ENCODE data around the gene TSPAN16.
A peak's percentile ranks its signal among the peaks of the same experiment; 100 is the strongest.

TSPAN16 gene

DNA sequence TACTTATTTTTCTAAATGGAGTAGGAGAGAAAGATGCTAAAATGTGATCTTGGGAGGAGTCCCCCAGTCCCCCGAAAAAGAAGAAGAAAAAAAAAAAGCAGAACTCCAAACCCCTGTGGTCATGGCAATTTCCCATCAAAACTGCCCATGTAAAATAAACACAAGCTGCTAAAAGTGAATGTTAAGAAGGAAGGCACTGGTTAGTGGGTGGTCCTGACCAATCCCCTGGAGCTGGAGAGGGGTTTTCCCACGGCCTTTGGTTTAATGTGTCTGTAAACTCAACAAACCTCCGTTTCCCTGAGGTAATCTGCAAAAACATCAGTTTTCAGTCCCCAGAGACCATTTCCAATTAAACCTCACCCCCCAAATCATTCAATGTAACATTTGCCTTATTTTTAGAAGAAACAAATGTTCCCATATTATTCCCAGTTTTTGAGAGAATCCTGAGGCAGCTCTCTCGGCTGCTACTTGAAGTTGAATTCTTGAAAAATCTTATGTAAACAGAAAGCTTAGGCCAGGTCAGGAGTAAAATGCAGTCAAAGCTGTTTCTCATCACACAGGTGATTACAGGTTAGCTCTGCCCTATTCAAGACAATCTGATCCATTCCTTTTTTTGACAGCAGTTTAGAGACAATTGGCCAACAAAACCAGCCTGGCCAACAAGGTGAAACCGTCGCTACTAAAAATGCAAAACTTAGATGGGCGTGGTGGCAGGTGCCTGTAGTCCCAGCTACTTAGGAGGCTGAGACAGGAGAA lies 26.5 kb downstream of the TSPAN16 start:
- Histone ChIP-seq H2BK12ac (ENCODE audit: low read length in 2 of 2) (peak overlapping the region; percentile 52 to 60), H3K4me1 (ENCODE audit: control insufficient read depth, insufficient read depth, low read depth, low read length) (peaks cover 16% of the 10 kb centered on the region), H3K4me2 (ENCODE audit: low read length, poor library complexity, severe bottlenecking) (no peak overlapping the region), H2AK5ac (ENCODE audit: low read length, severe bottlenecking) (no peak overlapping the region), H3K23ac (ENCODE audit: low read length in 2 of 2) (no peak overlapping the region), H3K4me3 (ENCODE audit: insufficient read depth in 1 of 2, low read depth in 1 of 2, low read length in 2 of 2) (no peak overlapping the region), H3K4ac (ENCODE audit: low read depth in 1 of 2, low read length in 2 of 2) (peak overlapping the region in 1 of 2 experiments; percentile 60), H2BK120ac (ENCODE audit: low read depth, low read length) (no peak overlapping the region), H4K91ac (ENCODE audit: low read length) (no peak overlapping the region), H2BK5ac (ENCODE audit: low read depth, low read length, poor library complexity, severe bottlenecking) (no peak overlapping the region), H3K79me1 (replicated peaks; ENCODE audit: low read length, poor library complexity, severe bottlenecking) (no peaks in the 10 kb centered on the region), H3K27me3 (ENCODE audit: control insufficient read depth in 1 of 2, insufficient read depth in 1 of 2, low read length in 2 of 2) (no peaks in the 10 kb centered on the region), H2AFZ (ENCODE audit: low read depth, low read length) (no peak overlapping the region), H3K9me3 (ENCODE audit: control insufficient read depth, low read length) (no peaks in the 10 kb centered on the region), H3K9ac (ENCODE audit: low read length) (no peak overlapping the region), H2BK15ac (ENCODE audit: low read depth, poor library complexity, severe bottlenecking) (peak overlapping the region; percentile 61), H3K36me3 (ENCODE audit: control insufficient read depth in 1 of 2, insufficient read depth in 2 of 2, low read depth in 1 of 2, low read length in 2 of 2) (peaks cover 0 to 7% of the 10 kb centered on the region in 2 experiments), H3K27ac (ENCODE audit: low read length, poor library complexity, severe bottlenecking) (no peak overlapping the region), H3K14ac (ENCODE audit: low read length in 2 of 2) (no peak overlapping the region), H3K18ac (ENCODE audit: low read depth in 1 of 2, low read length in 2 of 2) (no peak overlapping the region), H4K8ac (ENCODE audit: low read length) (no peak overlapping the region)
- DNase-seq, result peak; percentile 57
- 59% methylated on average over 6 of the region's 7 CpGs for WGBS

DNA sequence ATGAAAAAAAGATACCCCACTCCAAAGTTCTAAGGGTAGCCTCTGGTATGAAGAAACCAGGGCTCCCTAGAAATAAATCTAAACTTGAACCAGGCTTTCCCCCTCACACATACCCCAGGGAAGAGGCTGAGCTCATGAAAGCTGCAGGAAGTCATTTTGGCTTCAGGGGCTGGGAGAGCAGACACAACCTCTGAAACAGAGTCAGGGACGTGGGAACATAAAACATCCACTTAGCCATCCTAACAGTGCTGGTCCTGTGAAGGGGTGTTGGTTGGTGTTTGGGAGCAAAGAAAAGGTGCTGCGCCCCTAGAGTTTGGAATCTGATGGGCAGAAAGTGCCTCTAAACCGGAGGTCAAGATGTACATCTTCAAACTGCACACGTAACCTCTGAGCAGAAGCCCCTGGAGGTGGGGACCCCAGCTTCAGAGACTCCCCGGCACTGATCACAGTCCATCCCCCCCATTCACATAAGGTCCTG lies 27.7 kb downstream of the TSPAN16 start:
- H2BK15ac ChIP-seq (ENCODE audit: low read depth, poor library complexity, severe bottlenecking), result no peak overlapping the region
- peaks cover 16% of the 10 kb centered on the region for H3K4me1 ChIP-seq (ENCODE audit: control insufficient read depth, insufficient read depth, low read depth, low read length)
- DNase-seq, result peak; percentile 45
- H4K91ac ChIP-seq (ENCODE audit: low read length), result peak overlapping the region; percentile 90
- H2BK120ac ChIP-seq (ENCODE audit: low read depth, low read length), result peak overlapping the region; percentile 69
- H2AFZ ChIP-seq (ENCODE audit: low read depth, low read length), result no peak overlapping the region
- H3K14ac ChIP-seq (ENCODE audit: low read length in 2 of 2), result no peak overlapping the region
- H4K8ac ChIP-seq (ENCODE audit: low read length), result peak overlapping the region; percentile 33
- peak overlapping the region; percentile 54 for H3K27ac ChIP-seq (ENCODE audit: low read length, poor library complexity, severe bottlenecking)
- H3K4ac ChIP-seq (ENCODE audit: low read depth in 1 of 2, low read length in 2 of 2), result peak overlapping the region; percentile 19 to 65
- H2BK12ac ChIP-seq (ENCODE audit: low read length in 2 of 2), result peak overlapping the region; percentile 40 to 94
- no peaks in the 10 kb centered on the region for H3K27me3 ChIP-seq (ENCODE audit: control insufficient read depth in 1 of 2, insufficient read depth in 1 of 2, low read length in 2 of 2)
- peak overlapping the region in 1 of 2 experiments; percentile 43 for H3K4me3 ChIP-seq (ENCODE audit: insufficient read depth in 1 of 2, low read depth in 1 of 2, low read length in 2 of 2)
- no peaks in the 10 kb centered on the region for H3K9me3 ChIP-seq (ENCODE audit: control insufficient read depth, low read length)
- H3K9ac ChIP-seq (ENCODE audit: low read length), result peak overlapping the region; percentile 53
- peak overlapping the region; percentile 37 to 81 for H3K18ac ChIP-seq (ENCODE audit: low read depth in 1 of 2, low read length in 2 of 2)
- no peak overlapping the region for H2BK5ac ChIP-seq (ENCODE audit: low read depth, low read length, poor library complexity, severe bottlenecking)
- WGBS, result 89% methylated on average over 1 of the region's 5 CpGs
- H3K4me2 ChIP-seq (ENCODE audit: low read length, poor library complexity, severe bottlenecking), result no peak overlapping the region
- H3K79me1 ChIP-seq (replicated peaks; ENCODE audit: low read length, poor library complexity, severe bottlenecking), result no peaks in the 10 kb centered on the region
- no peak overlapping the region for H3K23ac ChIP-seq (ENCODE audit: low read length in 2 of 2)
- H2AK5ac ChIP-seq (ENCODE audit: low read length, severe bottlenecking), result peak overlapping the region; percentile 1
- H3K36me3 ChIP-seq (ENCODE audit: control insufficient read depth in 1 of 2, insufficient read depth in 2 of 2, low read depth in 1 of 2, low read length in 2 of 2), result peaks cover 0 to 7% of the 10 kb centered on the region in 2 experiments

DNA sequence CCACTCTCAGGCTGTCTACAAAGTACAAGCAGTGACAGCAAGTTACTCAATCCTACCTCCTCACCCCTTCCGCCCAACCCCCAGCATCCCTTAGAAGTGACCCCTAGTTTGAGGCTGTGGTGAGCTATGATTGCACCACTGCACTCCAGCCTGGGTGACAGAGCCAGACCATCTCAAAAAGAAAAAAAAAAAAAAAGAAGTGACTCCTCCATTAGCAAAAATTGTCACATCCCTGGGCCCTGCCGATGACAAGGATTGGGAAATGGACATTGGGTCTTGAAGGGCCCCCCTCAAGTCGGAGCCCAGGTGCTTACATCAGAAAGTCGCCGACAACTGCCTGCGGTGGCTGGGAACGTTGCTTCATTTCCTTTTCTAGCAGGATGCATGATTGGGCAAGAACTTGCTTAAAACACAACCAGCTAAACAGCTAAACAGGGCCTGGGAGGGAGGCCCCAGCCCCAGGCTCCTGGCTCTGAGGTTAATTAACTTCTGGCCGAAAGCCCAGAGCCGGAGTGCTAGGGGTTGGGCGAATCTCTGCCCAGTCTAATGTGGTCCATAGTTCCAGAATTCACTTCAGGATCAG lies 28.2 kb downstream of the TSPAN16 start:
- peak overlapping the region; percentile 42 for H3K4me2 ChIP-seq (ENCODE audit: low read length, poor library complexity, severe bottlenecking)
- H3K4me1 ChIP-seq (ENCODE audit: control insufficient read depth, insufficient read depth, low read depth, low read length), result peaks cover 16% of the 10 kb centered on the region
- peak; percentile 97 for DNase-seq
- H2AFZ ChIP-seq (ENCODE audit: low read depth, low read length), result no peak overlapping the region
- H2BK12ac ChIP-seq (ENCODE audit: low read length in 2 of 2), result peak overlapping the region; percentile 94 to 99
- H4K8ac ChIP-seq (ENCODE audit: low read length), result peak overlapping the region; percentile 88
- peak overlapping the region; percentile 69 for H2BK120ac ChIP-seq (ENCODE audit: low read depth, low read length)
- peak overlapping the region in 1 of 2 experiments; percentile 43 for H3K4me3 ChIP-seq (ENCODE audit: insufficient read depth in 1 of 2, low read depth in 1 of 2, low read length in 2 of 2)
- no peaks in the 10 kb centered on the region for H3K27me3 ChIP-seq (ENCODE audit: control insufficient read depth in 1 of 2, insufficient read depth in 1 of 2, low read length in 2 of 2)
- H4K91ac ChIP-seq (ENCODE audit: low read length), result peak overlapping the region; percentile 90
- 10% methylated on average over 9 of the region's 10 CpGs for WGBS
- peak overlapping the region; percentile 53 for H3K9ac ChIP-seq (ENCODE audit: low read length)
- no peak overlapping the region for H2BK5ac ChIP-seq (ENCODE audit: low read depth, low read length, poor library complexity, severe bottlenecking)
- peak overlapping the region; percentile 54 for H3K27ac ChIP-seq (ENCODE audit: low read length, poor library complexity, severe bottlenecking)
- no peak overlapping the region for H2BK15ac ChIP-seq (ENCODE audit: low read depth, poor library complexity, severe bottlenecking)
- H3K4ac ChIP-seq (ENCODE audit: low read depth in 1 of 2, low read length in 2 of 2), result peak overlapping the region; percentile 65 to 66
- H3K18ac ChIP-seq (ENCODE audit: low read depth in 1 of 2, low read length in 2 of 2), result peak overlapping the region; percentile 81 to 86
- no peak overlapping the region for H3K23ac ChIP-seq (ENCODE audit: low read length in 2 of 2)
- H3K36me3 ChIP-seq (ENCODE audit: control insufficient read depth in 1 of 2, insufficient read depth in 2 of 2, low read depth in 1 of 2, low read length in 2 of 2), result peaks cover 0 to 7% of the 10 kb centered on the region in 2 experiments
- H3K14ac ChIP-seq (ENCODE audit: low read length in 2 of 2), result no peak overlapping the region
- H3K79me1 ChIP-seq (replicated peaks; ENCODE audit: low read length, poor library complexity, severe bottlenecking), result no peaks in the 10 kb centered on the region
- no peak overlapping the region for H2AK5ac ChIP-seq (ENCODE audit: low read length, severe bottlenecking)
- H3K9me3 ChIP-seq (ENCODE audit: control insufficient read depth, low read length), result no peaks in the 10 kb centered on the region

DNA sequence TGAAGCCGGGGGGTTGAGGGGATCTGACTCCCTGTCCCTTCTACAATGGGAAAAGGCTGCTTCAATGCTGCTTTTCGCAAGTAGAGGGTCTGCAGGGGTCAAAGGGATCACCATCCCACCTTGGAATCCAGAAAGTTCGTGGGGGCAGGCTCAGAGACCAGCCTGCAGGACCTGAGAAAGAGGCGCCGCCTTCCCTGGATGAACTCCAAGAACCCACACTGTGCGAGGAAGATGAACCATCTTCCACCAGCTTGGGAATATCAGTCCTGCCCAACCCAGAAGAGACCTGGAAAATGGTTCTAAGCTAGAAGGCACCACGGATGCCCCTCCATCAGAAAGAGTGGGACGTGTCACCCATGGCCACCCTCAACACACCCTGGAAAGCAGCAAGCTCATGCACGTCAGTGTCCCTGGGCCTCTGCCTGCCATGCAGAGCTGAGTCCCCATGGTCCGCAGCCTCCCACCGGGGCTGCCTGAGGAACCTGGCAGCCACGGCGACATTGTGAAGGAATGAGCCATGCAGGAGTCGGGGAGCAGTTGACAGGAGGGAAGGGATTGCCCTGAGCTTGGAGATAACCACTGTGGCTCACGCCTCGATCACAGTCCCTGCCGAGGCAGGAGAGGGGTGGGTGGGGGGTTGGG lies 28.9 kb downstream of the TSPAN16 start:
- H3K18ac ChIP-seq (ENCODE audit: low read depth in 1 of 2, low read length in 2 of 2), result peak overlapping the region; percentile 74 to 86
- peak overlapping the region; percentile 89 for H2BK120ac ChIP-seq (ENCODE audit: low read depth, low read length)
- no peak overlapping the region for H3K9ac ChIP-seq (ENCODE audit: low read length)
- H3K4me3 ChIP-seq (ENCODE audit: insufficient read depth in 1 of 2, low read depth in 1 of 2, low read length in 2 of 2), result no peak overlapping the region
- H3K4me2 ChIP-seq (ENCODE audit: low read length, poor library complexity, severe bottlenecking), result no peak overlapping the region
- H3K27ac ChIP-seq (ENCODE audit: low read length, poor library complexity, severe bottlenecking), result peak overlapping the region; percentile 13
- H2BK5ac ChIP-seq (ENCODE audit: low read depth, low read length, poor library complexity, severe bottlenecking), result no peak overlapping the region
- no peak overlapping the region for H2AK5ac ChIP-seq (ENCODE audit: low read length, severe bottlenecking)
- no peak for DNase-seq
- H3K36me3 ChIP-seq (ENCODE audit: control insufficient read depth in 1 of 2, insufficient read depth in 2 of 2, low read depth in 1 of 2, low read length in 2 of 2), result peaks cover 0 to 8% of the 10 kb centered on the region in 2 experiments
- peak overlapping the region; percentile 98 to 99 for H2BK12ac ChIP-seq (ENCODE audit: low read length in 2 of 2)
- H4K91ac ChIP-seq (ENCODE audit: low read length), result peak overlapping the region; percentile 98
- peaks cover 16% of the 10 kb centered on the region for H3K4me1 ChIP-seq (ENCODE audit: control insufficient read depth, insufficient read depth, low read depth, low read length)
- no peaks in the 10 kb centered on the region for H3K9me3 ChIP-seq (ENCODE audit: control insufficient read depth, low read length)
- H2BK15ac ChIP-seq (ENCODE audit: low read depth, poor library complexity, severe bottlenecking), result peak overlapping the region; percentile 87
- WGBS, result 95% methylated on average over 17 of the region's 17 CpGs
- H3K4ac ChIP-seq (ENCODE audit: low read depth in 1 of 2, low read length in 2 of 2), result peak overlapping the region; percentile 32 to 66
- H3K14ac ChIP-seq (ENCODE audit: low read length in 2 of 2), result peak overlapping the region in 1 of 2 experiments; percentile 15
- no peaks in the 10 kb centered on the region for H3K27me3 ChIP-seq (ENCODE audit: control insufficient read depth in 1 of 2, insufficient read depth in 1 of 2, low read length in 2 of 2)
- H4K8ac ChIP-seq (ENCODE audit: low read length), result peak overlapping the region; percentile 88
- H3K23ac ChIP-seq (ENCODE audit: low read length in 2 of 2), result no peak overlapping the region
- H2AFZ ChIP-seq (ENCODE audit: low read depth, low read length), result no peak overlapping the region
- no peaks in the 10 kb centered on the region for H3K79me1 ChIP-seq (replicated peaks; ENCODE audit: low read length, poor library complexity, severe bottlenecking)
